ENCODE data around the gene SLC9A9.

The SLC9A9 gene

DNA sequence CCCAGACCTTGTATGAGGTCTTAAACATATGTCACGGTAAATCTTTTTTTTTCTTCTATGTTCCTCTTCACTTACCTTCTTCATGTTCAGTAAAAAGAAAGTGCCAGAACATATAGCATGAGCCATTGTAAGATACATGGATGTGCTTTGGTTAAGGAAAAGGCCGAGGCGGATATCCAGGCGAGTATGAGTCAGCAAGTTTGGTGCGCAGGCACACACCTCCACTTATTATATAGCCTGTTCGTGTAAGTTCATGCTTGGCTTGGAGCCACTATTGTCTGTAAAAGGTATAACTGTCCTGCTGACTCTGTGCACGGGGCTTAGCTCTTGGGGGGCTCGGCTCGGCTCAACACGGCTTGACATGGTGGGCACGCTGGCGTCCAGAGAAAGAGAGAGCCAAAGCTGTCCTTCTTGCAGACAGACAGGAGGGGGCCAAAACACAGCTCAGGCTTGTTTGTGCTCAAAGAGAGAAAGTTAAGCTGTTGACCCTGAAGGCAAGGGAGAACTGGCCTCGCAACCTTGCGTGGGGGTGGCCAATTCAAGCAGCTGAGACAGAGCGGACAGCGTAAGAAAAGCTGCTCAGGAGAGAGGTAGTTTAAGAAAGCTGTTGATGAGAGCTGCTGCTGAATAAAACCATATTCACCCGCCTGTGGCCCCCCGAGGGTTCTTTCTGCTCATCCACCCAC is 251.2 kb downstream of the SLC9A9 start:
- DNase-seq: no peak

DNA sequence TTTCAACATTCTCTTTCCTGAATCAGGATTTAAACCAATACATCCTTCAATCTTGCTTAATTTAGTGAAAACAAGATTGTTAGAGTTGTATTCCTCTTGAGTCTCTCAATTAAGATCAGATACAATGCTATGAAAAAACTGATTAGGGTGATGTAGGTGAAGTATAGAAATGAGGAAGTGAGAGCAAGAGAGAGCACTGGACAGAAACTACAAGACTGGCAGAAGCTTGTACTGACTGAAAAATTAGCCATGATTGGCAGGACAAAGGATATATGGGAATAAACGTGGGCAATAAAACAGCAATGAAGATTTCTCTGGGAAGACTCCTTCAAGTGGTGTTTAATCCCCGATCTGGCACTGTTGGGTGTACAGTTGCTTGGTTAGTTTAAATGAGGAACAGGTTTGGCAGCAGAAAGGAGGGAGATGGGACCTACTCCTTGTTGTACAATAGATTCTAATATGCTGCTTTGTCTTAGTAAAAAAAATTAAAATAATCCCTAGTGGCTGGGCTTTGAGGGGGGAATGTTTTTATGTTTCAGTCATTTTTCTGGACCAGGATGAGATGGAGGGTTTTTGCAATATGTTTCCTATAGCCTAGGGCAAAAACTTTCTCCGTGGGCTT is 252.7 kb downstream of the SLC9A9 start:
- DNase-seq: peak in 2 of 4 experiments; percentile 23 to 33

DNA sequence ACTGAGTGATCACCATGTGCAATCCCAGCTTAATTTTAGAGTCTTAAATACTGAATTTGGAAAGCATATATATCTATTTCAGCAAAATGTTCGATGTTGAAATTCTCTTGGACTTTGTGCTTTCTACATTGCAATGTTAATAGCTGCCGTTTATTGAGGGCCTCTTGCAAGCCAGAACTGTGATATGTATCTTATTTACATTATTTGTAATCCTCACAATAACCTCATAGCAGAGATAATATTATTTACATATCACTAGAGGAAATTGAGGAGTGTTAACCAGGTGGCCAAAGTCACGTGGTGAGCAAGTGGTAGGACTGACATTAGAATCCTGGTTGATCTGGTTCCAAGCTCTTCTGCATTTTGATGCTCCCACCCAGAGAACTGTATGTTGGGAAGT is 254.1 kb downstream of the SLC9A9 start:
- DNase-seq: no peak

DNA sequence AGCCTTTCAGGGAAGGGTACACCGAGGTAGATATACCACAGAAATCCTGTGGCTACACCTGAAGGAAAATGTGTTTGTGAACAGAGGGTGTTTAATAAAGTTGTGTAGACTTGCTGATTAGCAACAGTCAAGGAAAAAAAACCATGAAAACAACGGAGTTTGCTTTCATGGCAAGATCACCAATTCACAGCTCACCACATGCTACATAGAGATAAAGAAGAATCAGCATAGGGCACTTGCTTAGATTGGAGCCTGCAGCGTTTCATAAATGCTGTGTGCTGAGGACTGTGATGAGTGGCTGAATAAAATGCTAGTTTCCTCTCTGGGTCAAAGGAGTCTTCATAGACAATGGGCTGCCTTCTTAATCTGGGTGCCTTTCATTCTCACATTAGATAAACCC is 257.6 kb downstream of the SLC9A9 start:
- no peak for DNase-seq

DNA sequence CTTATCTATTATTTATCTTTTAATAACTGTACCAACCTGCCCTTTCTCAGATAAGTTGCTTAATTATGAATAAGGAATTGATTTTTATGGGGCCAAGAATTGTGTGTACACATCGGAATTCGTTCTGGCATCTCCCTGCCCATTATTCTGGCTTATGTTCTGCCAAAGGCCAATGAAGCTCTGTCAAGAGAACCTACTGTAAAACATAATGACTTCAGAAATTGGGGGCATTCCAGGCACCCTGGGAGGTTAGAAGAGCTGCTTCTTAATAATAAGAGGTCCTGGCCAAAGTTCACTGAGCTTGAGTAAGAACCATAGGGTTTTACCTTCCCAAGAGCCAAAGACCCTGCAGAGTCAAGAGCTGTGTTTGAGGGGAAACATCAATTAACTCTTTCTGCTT is 261.7 kb downstream of the SLC9A9 start:
- peak in 3 of 4 experiments; percentile 17 to 24 (median 17) for DNase-seq

DNA sequence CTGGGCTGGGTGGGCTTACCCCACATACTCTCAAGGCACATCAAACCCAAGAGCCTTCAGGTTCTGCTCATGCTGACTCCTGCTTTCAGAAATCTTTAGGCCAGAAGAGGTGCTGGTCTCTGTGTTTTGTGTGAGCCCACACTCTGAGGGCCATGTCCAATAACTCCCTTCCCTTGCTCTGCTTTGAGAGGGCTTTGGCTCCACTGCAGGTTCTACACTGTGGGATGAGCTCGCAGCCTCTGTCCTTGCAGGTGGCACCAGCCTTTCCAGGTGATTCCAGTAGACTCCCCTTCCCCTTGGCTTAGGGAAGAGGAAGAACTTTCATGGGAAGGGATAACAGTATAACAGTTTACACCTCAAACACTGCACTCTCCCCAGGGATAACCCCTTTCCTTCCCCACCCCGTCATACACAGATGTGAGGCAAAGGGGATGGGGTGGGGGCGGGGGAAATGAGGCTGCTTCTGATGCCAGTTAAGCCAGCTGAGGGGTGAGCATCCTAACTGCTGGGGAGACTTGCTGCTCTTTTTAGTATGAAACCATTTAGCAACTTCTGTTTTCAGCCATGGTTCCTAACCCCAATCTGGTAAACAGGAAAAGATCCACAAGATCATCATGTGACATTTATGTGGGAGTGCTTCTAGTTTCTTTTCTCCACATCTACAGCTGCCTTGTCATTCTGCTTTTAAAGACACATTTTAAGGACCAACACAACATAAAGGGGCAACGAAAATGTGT is 262.4 kb downstream of the SLC9A9 start:
- peak; percentile 66 to 88 (median 76) for DNase-seq

DNA sequence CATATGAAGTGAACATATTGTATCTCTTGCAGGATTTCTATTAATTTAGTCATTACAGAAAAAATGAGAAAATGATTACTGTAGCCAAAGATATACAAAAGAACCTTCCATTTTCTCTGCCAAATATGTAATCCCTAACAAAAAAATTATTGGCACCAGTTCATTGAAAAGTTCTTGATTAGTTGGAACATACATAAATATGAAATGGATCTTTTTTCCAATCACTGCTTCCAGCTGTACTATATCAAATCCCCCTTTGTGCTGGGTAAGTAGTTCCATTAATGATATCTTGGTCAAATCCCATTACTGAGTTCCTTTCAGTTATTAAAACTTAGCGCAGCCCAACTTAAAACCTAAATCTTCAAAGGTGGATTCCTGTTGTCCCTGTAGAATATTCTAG is 263.8 kb downstream of the SLC9A9 start:
- DNase-seq: no peak

DNA sequence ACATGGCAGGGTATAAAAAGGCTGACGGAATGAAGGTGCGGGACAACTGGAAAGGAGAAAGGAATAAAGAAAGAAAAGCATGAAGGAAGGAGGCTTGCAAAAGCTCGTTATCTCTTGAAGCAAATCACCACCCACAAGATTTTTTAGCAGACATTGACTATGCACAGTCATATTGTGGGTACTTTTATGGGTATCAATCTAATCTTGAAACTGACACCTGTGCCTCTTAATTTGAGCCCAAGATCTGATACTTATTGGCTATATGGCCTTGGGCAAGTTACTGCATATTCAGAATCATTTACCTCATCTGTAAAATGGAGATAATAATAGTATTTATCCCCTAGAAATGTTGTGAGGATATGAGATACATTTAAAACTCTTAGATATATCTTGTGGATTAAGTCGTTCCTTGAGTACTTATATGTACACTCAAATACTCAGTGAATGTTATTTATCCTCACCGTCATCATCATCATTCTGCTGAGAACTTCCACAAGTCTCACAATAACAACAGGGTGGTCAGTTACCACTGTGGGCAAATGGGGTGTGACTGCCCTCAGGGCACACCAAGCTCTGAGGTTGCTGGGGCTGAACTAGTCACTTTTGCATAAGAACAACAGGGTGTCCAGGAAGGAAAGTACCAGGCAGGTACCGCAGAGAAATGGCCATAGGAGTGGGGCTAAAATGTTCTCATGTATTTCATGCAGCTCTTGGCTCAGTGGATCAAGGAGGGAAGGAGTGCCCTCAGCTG is 266.1 kb downstream of the SLC9A9 start:
- no peak for DNase-seq

DNA sequence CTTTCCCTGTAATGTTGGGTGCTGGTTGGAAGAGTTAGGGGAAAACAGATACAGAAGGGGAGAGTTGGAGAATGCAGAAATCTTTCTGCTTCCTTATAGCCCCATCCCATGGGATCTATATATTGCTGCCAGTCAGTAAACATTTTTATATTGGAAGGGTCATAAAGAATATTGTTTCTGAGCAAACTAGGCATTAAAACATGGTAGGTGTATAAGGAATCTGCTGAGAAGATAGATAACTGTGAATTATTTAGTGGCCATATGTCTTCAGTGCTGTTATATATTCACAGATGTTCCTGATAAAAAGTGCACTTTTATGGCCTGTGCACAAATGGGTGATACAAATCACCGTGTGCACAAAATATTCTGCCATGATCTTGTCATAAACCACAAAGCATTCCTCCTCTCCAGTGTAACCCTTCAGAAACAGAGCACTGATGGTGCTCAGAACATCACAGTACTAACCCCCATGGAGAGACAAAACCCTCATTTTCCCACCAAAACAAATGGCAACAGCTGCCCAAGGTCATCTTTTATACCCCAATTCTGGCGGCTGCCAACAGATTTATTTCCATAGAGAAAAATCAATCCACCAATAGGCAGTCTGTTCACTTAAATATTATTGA is 269.3 kb downstream of the SLC9A9 start:
- no peak for DNase-seq

DNA sequence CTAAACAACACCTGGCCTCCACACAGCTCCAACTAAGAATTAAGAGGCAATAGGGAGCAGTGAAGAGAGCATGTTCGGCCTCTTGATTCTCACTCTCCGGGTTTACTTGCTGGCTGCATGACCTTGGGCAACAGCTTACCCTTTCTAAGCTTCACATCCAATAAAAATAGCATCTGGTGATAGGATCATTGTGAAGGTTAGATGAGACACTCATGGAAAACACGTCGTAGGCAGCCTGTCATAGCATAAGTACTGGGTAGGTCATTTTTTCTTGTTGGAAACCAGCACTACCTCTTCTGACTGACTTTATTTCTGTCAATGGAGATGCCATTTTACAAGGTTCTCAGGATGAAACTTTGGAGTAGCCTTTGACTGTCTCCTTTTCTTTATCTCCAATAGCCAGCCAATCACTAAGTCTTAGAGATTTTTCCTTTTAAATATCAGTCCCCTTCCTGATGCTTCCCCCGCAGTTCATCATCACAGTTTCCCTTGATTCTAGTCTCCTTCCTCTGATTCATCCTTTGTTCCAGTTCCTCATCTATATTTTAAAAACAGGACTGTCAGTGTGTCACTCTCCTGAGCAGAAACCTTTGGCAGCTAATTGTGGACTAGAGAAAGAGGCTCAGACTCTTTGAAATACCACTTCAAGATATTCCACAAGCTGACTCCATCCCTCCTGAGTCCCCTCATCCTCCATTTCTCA is 271.5 kb downstream of the SLC9A9 start:
- DNase-seq: no peak

DNA sequence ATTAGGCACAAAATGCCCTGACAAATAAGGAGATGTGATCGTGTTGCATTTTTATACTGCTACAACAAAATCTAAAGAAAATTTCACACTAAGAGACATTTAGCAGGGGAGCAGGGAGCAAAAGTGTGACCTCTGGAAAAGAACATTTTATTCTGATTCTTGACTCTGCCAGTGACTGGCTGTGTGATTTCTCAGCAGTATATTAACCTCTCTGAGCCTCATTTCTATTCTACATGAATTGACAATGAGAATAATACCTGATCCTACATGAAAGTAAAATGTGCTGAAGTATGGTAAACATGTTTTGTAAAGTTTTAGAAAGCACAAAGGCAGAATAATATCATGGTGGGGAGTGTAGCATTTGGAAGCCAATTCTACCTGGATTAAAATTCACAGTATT is 273.3 kb downstream of the SLC9A9 start:
- DNase-seq: no peak

DNA sequence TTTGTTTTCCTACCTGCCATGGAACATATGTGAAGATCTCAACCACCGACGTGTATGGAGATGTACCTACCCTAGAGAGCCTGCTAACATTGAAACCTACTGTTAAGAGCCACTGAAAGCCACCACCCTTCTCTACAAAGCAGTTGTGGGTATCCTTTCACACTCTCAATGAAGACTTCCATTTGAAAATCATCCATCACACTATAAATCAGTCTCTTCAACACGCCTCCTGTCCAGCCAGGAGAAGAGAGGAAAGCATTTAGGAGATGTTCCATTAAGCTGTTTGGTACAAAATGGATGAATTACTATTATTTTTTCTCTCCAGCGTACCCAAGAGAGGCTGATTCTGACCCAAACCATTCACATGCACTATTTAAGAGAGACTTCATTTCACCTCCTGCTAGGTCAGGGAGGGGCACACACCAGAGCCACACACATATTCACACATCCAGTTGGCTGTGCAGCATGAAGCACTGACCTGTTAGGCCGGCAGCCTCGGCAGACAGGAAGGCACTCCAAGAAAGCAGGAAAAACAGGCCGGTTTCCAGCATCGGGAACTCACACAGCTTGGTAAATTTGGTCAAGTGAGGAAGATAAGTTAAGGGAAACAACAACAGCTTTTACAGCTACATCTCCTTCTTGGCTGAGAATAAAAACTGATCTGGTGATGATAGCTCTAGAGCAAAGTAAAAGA is 274.5 kb downstream of the SLC9A9 start:
- DNase-seq: no peak

DNA sequence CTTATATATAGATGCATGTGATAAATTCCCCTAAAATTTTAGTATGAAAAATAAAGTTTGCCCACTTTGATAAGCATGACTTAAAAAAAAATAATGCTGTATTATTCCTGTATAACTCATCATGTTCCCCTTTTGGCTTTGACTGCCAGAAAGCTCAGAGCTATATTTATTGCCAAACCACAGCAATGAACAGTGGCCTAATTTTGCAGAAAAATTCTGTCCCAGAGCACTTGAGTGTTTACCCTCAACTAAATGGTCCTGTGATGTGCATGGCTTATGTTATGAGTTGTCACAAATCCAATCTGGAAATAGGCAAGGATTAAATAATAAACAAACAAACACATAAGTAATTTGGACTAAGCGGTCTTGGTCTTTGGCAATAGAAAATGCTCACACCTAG is 276.7 kb downstream of the SLC9A9 start:
- DNase-seq: peak in 1 of 4 experiments; percentile 9

DNA sequence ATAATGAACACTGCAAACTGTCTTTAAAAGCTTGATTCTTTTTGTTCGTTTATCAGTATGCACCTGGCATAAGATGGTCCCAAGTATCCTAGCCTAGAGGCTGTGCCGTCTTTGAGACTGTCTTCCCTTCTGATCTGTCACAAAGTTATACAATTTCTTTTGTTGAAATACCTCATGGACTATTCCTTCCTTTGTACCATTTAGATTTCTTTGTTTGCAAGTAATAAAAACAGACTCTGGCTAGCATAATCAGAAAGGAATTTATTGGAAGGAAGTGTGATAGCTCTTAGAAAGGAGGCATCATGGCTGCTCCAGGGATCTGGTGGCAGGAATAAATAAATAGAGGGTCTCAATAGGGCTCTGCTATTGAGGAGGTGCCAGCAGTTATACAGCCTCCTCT is 280.4 kb downstream of the SLC9A9 start:
- DNase-seq: no peak

DNA sequence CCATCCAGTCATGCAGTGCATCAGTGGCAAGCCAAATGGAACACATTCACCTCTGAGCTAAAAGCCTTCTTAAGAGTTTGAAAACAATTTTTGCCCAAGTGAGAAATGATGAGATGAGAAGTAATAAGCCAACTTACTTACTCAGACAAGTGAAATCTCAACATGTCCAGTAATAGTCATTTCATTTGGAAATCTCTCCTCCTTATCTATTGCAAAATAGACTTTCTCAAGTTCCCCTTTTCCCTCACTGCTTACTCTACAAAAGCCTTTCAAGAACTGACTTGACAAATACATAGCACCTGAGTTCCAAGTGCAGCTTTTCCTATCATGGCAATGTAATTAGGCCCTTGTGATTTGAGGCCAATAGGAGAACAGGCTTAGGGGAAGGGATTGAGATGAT is 282.3 kb downstream of the SLC9A9 start:
- DNase-seq: peak; percentile 50 to 88 (median 69)

DNA sequence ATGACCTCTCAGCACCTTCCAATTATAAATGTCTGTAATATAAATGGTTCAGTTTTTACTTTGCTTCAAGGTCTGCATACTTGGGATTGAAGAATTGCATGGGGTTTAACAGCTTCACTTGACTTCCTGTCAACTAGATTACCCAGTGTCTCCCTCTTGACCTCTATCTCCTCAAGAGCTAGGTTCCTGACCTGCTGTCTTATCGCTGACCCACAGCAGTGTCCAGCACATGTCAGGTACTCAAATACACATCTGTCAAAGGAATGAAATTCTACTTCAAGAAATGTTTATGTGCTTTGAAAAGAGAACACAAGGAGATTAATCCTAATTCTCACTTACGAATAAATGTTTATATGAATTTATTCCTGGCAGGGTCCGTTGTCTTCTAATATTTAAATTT is 284.5 kb downstream of the SLC9A9 start:
- DNase-seq: no peak

DNA sequence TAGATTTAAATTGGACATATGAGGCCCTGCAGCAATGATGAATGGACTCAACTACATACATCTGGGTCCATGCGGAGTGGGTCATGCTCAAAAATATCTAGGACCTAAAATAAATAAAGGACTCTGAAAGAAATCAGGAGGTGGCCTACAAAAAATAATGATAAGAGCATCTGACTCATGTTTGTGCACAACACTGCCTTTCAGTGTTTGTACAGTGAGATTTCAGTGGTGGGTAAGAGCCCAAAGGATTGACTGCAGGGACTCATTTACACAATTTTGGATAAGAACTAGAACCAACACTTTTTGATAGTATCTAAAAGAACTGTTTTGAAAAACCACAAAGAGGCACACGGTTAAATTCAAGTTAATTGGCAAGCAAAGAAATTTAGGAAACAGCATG is 285.5 kb downstream of the SLC9A9 start:
- no peak for DNase-seq

DNA sequence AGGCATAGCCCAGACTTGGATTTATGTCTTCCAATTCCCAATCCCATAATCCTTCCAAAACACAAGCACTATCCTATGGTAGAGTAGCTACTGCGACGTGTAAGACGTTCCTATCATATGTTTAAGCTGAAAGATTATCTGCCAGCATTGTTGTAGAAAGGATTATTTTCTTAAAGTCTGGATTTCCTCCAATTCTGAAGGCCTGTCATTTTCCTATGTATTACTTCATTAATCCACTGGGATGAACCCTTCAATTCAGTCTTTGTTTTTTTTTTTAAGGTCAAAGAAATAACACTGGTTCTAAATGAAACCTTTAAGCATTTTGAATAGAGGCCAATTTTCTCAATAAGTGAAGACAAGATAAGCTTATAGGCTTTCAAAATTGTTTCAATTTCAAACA is 289.0 kb downstream of the SLC9A9 start:
- DNase-seq: no peak

DNA sequence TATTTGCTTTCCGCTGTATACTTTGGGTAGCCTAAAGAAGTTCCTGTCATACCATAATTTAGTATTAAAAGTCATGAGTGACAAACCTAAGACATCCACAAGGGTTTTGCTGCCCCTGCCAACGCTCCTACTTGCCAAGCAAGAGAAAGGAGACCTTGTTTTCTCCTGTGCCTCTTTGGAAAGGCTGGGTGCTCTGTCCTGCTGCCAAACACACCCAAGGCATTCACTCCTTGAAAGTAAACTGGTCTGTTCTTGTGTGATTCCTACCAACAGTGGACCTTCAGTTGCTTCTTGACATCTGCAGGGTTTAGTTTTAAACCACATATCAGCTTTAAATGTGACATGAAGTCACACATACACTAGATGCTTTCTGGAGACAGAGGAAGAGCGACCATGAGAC is 295.4 kb downstream of the SLC9A9 start:
- no peak for DNase-seq

DNA sequence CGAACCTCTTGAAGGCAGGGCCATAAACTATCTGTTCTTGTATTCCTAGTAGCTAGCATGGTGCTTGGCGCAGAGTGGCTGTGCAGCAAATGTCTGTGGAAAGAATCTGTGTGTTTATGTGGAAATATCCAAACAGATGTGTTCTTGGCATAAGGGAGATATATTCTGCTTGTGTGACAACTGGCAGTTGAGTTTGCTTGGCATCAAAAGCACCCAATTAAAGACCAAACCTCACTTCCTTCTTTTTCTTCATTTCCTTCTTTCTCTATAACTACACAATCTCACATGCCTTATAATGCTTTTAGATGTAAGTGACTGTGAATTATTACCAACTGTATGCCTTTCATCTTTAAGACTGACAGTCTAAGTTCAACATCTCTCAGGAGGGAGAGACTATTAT is 296.5 kb downstream of the SLC9A9 start:
- no peak for DNase-seq

DNA sequence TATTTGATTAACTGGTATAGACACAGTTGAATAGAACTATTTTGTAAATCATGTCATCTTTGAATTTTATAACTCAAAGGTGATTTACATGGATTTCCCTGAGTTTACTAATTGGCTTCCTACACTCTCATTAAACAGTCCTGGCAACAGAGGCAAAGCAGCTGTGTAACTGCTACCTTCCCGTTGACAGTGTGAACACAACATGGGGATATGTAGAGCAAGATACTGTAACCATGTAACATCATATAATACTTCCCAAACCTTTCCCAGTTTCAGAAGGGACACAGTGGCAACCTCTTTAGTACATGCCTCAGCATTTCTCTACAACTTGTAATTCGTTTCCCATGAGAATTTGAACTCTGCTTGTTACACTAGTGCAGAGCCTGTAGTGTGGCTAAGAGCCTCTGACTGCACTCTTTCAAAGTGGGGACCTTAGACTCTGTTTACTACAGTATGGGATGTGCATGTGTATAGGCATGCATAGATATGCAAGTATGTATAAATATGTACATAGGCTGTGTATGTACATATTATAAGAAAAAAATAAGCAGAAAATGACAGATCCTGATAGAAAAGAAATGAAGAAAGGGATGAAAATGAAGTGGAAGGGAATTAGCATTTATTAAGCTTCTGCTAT is 299.3 kb downstream of the SLC9A9 start:
- no peak for DNase-seq

All from suppressor macrophage (primary cell).